SKM-1 (cell line): ENCODE data around the gene CIDEC.

Experiments used
- DNase-seq: peaks from one replicate; lab custom pipeline; 2025; ENCODE audit not compliant: unreplicated experiment; lab: John Stamatoyannopoulos, UW

The CIDEC gene

GRCh38 chr3:9879830-9880549, at the start of gene CIDEC:
Gene CIDEC, minus strand, starts transcription at chr3:9880253. Its CDS starts 1,767 bp downstream, at chr3:9878486.
- DNase-seq = no peak

- DNase-seq = no peak
These were observed 48.1 kb upstream of the CIDEC start for GRCh38 chr3:9928158-9928557.

GRCh38 chr3:9918261-9919038, 38.4 kb upstream of the CIDEC start:
- DNase-seq = no peak

DNA sequence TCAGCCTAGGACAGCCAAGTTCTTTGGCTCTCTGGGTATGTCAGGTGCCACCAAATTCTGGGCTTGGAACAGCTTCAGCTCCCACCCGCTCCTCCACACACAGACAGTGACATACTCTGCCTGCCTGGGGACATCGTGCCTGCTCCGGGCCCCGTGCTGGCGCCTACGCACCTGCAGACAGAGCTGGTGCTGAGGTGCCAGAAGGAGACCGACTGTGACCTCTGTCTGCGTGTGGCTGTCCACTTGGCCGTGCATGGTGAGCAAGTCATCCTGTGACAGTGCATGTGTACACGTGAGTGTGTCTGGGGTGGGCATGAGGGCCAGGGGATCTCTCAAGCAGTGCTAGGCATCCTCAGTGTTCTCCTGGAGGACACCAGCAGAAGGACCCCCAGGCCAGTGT, 37.8 kb upstream of the CIDEC start:
- no peak for DNase-seq

- DNase-seq = no peak
These were observed 37.0 kb upstream of the CIDEC start, which contains the start of gene IL17RC for GRCh38 chr3:9916734-9917680. Gene IL17RC, plus strand, starts transcription at chr3:9917098. Its CDS starts 218 bp downstream, at chr3:9917316.

GRCh38 chr3:9916346-9916733, 36.3 kb upstream of the CIDEC start:
- no peak for DNase-seq

DNA sequence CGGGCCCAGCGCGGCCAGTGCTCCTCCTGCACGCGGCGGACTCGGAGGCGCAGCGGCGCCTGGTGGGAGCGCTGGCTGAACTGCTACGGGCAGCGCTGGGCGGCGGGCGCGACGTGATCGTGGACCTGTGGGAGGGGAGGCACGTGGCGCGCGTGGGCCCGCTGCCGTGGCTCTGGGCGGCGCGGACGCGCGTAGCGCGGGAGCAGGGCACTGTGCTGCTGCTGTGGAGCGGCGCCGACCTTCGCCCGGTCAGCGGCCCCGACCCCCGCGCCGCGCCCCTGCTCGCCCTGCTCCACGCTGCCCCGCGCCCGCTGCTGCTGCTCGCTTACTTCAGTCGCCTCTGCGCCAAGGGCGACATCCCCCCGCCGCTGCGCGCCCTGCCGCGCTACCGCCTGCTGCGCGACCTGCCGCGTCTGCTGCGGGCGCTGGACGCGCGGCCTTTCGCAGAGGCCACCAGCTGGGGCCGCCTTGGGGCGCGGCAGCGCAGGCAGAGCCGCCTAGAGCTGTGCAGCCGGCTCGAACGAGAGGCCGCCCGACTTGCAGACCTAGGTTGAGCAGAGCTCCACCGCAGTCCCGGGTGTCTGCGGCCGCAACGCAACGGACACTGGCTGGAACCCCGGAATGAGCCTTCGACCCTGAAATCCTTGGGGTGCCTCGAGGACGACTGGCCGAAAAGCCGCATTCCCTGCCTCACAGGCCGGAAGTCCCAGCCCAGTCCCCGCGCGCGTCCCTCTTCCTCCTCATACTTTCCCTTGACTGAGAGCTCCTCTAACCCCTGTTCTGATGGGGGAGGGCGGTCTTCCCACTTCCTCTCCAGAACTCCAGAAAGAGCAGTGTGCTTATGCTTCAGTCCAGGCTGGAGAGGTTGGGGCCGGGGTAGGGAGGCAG, 35.4 kb upstream of the CIDEC start:
- DNase-seq = no peak

- no peak for DNase-seq
These were observed 34.7 kb upstream of the CIDEC start for GRCh38 chr3:9914559-9915253.

DNA sequence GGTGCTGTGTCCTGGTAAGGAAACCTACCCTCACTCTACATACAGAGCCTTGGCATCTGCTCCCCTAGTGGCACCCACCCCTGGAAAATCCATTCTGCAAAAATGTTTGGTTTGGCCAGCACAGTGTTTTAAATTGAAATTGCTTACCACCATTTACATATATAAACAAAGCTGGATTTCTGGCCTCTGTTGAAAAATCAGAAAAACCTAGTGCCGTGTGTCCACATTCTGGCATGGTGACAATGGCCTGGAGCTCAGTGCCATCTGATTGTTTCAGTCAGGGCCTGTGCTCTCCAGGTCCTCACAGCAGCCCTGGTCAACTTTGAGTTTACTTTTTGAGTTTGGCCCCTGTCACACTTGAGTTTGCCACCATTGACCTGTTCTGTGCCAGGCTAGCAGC, 34.0 kb upstream of the CIDEC start:
- DNase-seq = no peak

DNA sequence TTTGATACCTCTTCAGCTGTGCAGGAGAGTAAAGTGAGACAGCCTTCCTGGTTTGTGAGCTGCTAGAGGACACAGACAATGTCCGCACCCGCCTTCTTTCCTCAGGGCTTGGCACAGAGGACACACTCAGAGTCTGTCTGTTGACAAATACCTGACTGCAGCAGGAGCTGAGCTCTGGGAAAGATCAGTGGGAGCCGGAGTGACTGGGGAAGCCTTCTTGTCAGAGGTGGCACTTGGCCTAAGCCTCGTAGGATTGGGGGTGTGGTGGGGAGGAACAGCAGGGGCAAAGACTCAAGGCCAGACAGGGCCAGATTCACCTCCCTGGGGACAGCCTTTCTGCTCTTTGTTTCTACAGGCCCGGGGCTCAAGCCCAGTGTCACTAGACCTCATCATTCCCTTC, 33.5 kb upstream of the CIDEC start:
- DNase-seq = no peak

- DNase-seq = peak; percentile 28
These were observed 32.4 kb upstream of the CIDEC start for GRCh38 chr3:9912294-9912935.

DNA sequence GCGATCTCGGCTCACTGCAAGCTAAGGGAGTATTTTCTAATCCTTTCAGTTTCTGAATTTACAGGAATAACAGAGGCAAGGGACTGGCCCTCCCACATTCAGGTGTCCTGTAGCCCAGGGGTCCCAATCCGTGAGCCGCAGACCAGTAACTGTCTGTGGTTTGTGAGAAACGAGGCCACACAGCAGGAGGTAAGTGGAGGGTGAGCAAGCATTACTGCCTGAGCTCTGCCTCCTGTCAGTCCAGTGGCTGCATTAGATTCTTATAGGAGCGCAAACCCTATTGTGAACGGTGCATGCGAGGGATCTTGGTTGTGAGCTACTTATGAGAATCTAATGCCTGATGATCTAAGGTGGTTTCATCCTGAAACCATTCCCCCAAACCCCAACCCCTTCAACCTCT, 31.8 kb upstream of the CIDEC start:
- no peak for DNase-seq

DNA sequence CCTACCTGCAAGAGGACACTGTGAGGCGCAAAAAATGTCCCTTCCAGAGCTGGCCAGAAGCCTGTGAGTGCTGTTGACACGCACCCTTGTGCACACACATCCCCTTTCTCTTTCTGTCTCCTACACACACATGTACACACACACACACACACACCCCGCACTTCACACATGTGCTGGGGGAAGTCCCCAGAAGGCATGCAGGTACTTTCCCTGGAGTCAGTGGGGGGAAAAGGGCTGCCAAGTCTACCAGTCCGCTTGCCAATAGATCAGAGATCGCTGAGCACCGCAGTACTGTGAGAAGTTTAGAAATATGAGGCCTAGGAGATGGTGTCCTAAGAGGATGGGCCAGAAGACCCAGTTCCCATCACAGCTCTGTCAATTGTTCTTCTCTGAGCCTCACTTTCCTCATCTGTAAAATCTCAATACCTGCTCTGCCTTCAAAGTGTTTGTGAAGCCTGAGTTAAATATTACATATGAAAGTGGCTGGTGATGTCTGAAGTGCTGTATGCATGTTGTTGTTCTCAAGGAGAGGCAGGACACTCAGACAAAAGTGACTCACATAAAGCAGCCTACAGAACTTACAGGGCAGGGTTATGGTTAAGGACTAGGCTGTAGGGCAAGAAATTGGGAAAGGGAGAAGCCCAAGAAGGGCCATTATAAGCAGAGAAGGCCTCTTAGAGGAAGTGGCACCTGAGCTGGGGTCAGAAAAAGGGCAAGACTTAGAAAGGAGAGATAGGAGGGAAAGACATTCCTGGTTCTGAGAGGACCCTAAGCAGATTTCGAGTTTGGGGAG, 29.4 kb upstream of the CIDEC start:
- no peak for DNase-seq

- DNase-seq = no peak
These were observed 28.2 kb upstream of the CIDEC start for GRCh38 chr3:9908286-9908685.

DNA sequence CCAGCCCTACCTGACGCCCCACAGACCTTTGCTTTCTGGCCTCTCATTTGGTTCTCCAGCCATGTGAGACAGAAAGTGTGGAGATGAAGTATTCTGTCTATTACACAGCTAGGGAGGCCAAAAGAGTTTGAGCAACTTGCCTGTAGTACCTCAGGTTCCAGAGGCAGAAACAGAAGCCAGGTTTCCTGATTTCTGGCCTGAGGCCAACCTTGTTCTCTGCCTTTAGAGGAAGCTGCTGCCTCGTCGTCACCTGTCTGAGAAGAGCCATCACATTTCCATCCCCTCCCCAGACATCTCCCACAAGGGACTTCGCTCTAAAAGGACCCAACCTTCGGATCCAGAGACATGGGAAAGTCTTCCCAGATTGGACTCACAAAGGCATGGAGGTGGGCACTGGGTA, 26.4 kb upstream of the CIDEC start:
- DNase-seq = no peak

DNA sequence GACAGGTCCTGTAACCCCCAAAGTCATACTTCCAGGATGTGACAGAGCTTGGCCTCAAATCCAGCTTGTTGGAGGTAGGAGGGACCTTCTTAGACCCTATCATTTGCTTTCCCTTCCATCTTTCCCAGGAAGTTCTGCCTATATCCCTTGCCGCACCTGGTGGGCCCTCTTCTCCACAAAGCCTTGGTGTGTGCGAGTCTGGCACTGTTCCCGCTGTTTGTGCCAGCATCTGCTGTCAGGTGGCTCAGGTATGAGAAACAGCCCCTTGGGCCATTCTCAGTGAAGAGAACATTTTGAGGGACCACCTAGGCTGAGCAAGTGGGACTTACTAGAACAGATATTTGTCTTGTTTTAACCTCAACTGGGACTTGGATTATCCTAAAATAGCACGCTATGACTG, 23.9 kb upstream of the CIDEC start:
- no peak for DNase-seq

DNA sequence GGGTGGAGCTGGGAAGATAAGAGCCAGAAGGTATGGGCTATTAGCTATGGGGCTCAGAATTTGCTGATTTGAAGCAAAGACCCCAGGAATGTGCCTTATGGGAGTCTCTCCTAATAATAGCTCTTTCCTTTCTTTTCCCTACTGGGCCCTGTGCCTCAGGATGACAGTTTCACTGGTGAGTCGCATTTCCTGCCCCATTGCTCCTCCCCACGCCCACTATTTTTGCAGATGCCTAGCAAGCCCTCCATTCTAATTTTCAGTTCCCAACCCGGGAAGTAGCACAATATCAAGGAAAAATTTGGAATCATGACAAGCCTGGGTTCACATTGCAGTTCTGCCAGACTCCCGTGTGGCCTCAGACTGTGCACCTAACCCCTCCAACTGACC, 23.2 kb upstream of the CIDEC start:
- no peak for DNase-seq

DNA sequence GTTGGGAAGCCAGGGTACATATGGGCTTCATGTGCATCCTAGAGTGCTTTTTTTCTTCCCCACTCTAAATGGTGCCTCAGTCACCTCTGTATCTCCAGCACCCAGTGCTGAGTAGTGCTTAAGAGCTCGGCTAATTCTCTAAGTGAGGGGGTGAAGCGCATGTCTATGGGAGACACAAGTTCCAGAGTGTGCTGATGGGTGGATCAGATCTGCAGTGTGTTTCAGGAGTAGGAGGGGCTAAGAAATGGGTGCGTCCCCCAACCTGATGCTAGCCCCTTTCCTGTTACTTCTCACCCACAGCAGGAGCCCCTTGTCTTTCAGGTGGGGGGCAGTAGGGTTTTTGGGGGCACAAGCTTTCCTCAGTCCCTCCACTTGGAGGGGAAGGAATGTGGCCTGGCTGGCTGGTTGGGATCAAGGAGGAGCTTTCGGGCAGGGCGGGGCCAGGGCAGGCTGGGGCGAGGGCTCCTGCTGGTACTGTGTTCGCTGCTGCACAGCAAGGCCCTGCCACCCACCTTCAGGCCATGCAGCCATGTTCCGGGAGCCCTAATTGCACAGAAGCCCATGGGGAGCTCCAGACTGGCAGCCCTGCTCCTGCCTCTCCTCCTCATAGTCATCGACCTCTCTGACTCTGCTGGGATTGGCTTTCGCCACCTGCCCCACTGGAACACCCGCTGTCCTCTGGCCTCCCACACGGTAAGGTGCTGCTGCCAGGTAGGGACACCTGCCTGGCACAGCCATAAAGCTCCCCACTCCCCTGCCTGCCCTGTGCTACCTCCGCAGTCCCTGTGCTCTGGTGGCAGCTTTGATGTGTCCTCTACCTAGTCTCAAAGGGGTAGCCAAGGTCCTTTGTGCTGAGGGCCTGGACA, 22.6 kb upstream of the CIDEC start, which contains the start of gene IL17RE:
TSS of gene IL17RE (plus strand) at position 477 of the 866 bp plus-strand sequence. CDS start at position 562, 85 bp downstream.
- no peak for DNase-seq
